Measurements from ENCODE around the gene NEURL3. TPM values are rescaled to one million over a fixed set of nuclear protein-coding genes. Genes with fewer than 3 reads are reported as not detected.

Gene NEURL3
- total and polyA plus RNA-seq, 2 donors (not counting 3 experiments of a cell fraction or from before 2014, with no cell fraction given) = not detected

GRCh38 chr2:96520697-96521096, 15.5 kb upstream of the NEURL3 start:
- Histone ChIP-seq H3K9me1 (replicated peaks; ENCODE audit: control insufficient read depth, extremely low read depth, insufficient read depth, low read length) (no peaks in the 10 kb centered on the region), H3K9me3 (replicated peaks; ENCODE audit: control insufficient read depth, insufficient read depth, low read length) (no peaks in the 10 kb centered on the region), H4K20me1 (replicated peaks; ENCODE audit: control insufficient read depth, extremely low read depth, insufficient read depth, low read length) (no peaks in the 10 kb centered on the region), H3K27me3 (ENCODE audit: control insufficient read depth in 2 of 2, insufficient read depth in 2 of 2, low read length in 2 of 2) (no peaks in the 10 kb centered on the region), H3K79me2 (ENCODE audit: control insufficient read depth, insufficient read depth, low read length) (no peaks in the 10 kb centered on the region), H3K36me3 (ENCODE audit: control insufficient read depth in 2 of 2, extremely low read depth in 1 of 2, insufficient read depth in 2 of 2, low read length in 2 of 2) (no peaks in the 10 kb centered on the region), H2AFZ (ENCODE audit: low read depth, low read length) (no peak overlapping the region), H3K9ac (replicated peaks; ENCODE audit: extremely low read depth, insufficient read depth, low read length) (no peak overlapping the region), H3K4me1 (ENCODE audit: control insufficient read depth, extremely low read depth, insufficient read depth, low read length) (no peaks in the 10 kb centered on the region), H3K27ac (ENCODE audit: insufficient read depth, low read depth, low read length) (no peak overlapping the region), H3K4me2 (ENCODE audit: insufficient read depth, low read length) (no peak overlapping the region), H3K4me3 (replicated peaks in 1 of 3; ENCODE audit: insufficient read depth in 1 of 3, low read depth in 1 of 3, low read length in 3 of 3) (no peak overlapping the region)
- FAIRE-seq (no peak), DNase-seq (ENCODE audit: low read depth, low spot score) (no peak)
- dilution Hi-C loops (cut with MboI; ENCODE audit: extremely low pct_ligation_motif_present, low sequenced_read_pairs) (no loop called here), intact Hi-C loops (cut with micrococcal nuclease) (no loop called here)
- ChIA-PET POLR2A (no interaction called here), CTCF (interaction anchor here (2.3 kb wide), 1 partner anchor 11 kb away, joined by 8 read pairs; no protein-coding TSS in a partner anchor)
- no TSS peak for BruUV-seq (replicated peaks)
- TF ChIP-seq, protein P1, sequence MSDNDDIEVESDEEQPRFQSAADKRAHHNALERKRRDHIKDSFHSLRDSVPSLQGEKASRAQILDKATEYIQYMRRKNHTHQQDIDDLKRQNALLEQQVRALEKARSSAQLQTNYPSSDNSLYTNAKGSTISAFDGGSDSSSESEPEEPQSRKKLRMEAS (IDR thresholded peaks at IDR 0.05; ENCODE audit: insufficient read depth, insufficient read length) = no peak
- TF ChIP-seq JUN (IDR thresholded peaks at IDR 0.05; ENCODE audit: borderline replicate concordance, insufficient read depth, insufficient read length, low read depth) (no peak), POLR2A (IDR thresholded peaks at IDR 0.05; ENCODE audit: low read depth, low read length) (no peak), GATA2 (IDR thresholded peaks at IDR 0.05; ENCODE audit: insufficient read depth, insufficient read length, low read depth, low read length) (no peak), POLR2AphosphoS5 (IDR thresholded peaks at IDR 0.05; ENCODE audit: insufficient read depth, low read depth, low read length) (no peak), FOS (IDR thresholded peaks at IDR 0.05; ENCODE audit: borderline replicate concordance, insufficient read depth, low read length) (no peak), EZH2 (IDR thresholded peaks at IDR 0.05; ENCODE audit: borderline replicate concordance, low read depth, low read length, severe bottlenecking) (no peak), MYC (IDR thresholded peaks at IDR 0.05; ENCODE audit: low read depth, low read length) (no peak)
- TF ChIP-seq, protein P2, sequence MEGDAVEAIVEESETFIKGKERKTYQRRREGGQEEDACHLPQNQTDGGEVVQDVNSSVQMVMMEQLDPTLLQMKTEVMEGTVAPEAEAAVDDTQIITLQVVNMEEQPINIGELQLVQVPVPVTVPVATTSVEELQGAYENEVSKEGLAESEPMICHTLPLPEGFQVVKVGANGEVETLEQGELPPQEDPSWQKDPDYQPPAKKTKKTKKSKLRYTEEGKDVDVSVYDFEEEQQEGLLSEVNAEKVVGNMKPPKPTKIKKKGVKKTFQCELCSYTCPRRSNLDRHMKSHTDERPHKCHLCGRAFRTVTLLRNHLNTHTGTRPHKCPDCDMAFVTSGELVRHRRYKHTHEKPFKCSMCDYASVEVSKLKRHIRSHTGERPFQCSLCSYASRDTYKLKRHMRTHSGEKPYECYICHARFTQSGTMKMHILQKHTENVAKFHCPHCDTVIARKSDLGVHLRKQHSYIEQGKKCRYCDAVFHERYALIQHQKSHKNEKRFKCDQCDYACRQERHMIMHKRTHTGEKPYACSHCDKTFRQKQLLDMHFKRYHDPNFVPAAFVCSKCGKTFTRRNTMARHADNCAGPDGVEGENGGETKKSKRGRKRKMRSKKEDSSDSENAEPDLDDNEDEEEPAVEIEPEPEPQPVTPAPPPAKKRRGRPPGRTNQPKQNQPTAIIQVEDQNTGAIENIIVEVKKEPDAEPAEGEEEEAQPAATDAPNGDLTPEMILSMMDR (IDR thresholded peaks at IDR 0.05; ENCODE audit: extremely low read depth in 1 of 2, insufficient read depth in 1 of 2, low read depth in 1 of 2, low read length in 2 of 2) = no peak

Measured in endothelial cell of umbilical vein (primary cell).